MM.1S (cell line): Measurements from ENCODE around the gene FAM20C.

Experiments
- EZH2phosphoT487 ChIP-seq: fragments of 300-600 bp; sonication (generic); IDR thresholded peaks from 2 replicates; pipeline ENCODE4 v1.6.1; 2018; ENCODE audit warnings: antibody characterized with exemption, low read length
- TF ChIP-seq, protein P1 (sequence below): fragments of 300-600 bp; sonication (generic); IDR thresholded peaks from 2 replicates; pipeline ENCODE4 v1.5.1; 2016; ENCODE audit warnings: antibody characterized with exemption, low read length, mixed read lengths

DNA sequence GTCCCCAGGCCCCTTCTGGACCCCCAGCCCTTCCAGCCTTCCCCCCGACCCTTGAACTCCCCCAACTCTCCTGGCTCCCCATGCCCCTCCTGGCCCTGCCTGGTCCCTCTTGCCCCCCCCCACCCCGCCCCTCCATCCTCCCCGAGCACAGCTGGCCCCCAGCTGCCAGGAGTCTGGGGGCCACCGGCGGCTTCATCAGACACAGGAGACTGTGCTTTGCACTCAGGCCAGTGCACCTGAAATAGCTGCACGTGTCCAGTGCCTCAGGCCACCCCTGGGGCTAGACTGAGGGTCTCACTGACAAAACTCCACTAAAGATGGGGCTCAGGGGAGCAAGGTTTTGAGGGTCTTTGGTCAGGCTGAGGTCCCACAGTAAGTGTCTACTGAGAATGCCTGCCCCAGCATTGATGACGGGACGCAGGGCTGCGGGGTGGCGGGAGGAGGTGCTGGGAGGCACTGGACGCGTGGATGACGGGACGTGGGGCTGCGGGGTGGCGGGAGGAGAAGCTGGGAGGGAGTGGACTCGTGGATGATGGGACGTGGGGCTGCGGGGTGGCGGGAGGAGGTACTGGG lies 104.1 kb downstream of the FAM20C start:
- TF ChIP-seq EZH2phosphoT487: no peak
- TF ChIP-seq, protein P1, sequence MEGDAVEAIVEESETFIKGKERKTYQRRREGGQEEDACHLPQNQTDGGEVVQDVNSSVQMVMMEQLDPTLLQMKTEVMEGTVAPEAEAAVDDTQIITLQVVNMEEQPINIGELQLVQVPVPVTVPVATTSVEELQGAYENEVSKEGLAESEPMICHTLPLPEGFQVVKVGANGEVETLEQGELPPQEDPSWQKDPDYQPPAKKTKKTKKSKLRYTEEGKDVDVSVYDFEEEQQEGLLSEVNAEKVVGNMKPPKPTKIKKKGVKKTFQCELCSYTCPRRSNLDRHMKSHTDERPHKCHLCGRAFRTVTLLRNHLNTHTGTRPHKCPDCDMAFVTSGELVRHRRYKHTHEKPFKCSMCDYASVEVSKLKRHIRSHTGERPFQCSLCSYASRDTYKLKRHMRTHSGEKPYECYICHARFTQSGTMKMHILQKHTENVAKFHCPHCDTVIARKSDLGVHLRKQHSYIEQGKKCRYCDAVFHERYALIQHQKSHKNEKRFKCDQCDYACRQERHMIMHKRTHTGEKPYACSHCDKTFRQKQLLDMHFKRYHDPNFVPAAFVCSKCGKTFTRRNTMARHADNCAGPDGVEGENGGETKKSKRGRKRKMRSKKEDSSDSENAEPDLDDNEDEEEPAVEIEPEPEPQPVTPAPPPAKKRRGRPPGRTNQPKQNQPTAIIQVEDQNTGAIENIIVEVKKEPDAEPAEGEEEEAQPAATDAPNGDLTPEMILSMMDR: no peak
